Stimulated activated CD4-positive, alpha-beta T cell treated with anti-CD3 and anti-CD28 coated beads, Interleukin-1b, Interleukin-23, amount 100 ng/mL, for 1 hour (primary cell): ENCODE results near the gene GPR6.

ENCODE experiments used
- DNase-seq, 2 donors: peaks; one replicate each; pipeline ENCODE4 v3.0.0-alpha.2; 2020; ENCODE audit warnings: low read depth in 2 of 2

Gene GPR6

GRCh38 chr6:109978174-109979032 is at the start of gene GPR6:
Gene GPR6, plus strand, starts transcription at chr6:109978311. Its CDS starts 802 bp downstream, at chr6:109979113.
- peak in 1 of 2 donors; percentile 14 for DNase-seq

DNA sequence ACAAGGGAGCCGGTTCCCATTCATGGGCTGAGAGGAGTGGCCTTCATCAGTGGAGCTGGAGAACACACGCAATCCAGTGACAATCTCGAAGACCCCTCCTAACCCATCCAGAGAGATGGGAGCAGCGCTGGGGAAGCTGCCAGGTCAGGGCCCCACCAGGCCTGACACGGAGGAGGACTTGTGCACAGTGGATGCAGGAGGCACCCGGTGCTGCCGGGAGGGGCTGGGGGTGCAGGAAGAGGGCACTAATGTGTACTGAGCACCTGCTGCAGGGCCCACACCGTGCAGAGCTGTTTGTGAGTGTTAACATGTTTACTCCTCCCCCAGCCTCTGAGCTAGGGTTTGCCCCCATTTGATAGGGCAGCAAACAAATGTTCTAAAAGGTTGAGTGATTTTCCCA is 43.8 kb upstream of the GPR6 start:
- DNase-seq: no peak

DNA sequence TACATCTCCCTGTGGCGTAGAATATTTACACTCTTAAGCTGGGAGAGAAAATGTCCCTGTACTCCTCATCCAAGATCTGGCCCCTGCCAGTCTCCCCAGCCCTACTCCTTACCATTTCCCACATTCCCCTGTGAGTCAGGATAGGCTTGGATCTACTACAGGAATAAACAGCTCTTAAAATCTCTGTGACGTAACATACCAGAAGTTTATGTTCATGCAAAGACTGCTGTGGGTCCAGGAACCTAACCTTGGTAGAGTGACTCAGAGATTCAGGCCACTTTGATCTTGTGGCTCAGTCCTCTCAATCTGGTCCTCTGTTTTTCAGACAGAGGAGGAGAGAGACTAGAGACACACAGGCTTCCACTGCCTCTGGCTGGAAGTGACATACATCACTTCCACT is 38.5 kb upstream of the GPR6 start:
- DNase-seq: no peak

GRCh38 chr6:109944448-109944847 is 33.7 kb upstream of the GPR6 start:
- no peak for DNase-seq

DNA sequence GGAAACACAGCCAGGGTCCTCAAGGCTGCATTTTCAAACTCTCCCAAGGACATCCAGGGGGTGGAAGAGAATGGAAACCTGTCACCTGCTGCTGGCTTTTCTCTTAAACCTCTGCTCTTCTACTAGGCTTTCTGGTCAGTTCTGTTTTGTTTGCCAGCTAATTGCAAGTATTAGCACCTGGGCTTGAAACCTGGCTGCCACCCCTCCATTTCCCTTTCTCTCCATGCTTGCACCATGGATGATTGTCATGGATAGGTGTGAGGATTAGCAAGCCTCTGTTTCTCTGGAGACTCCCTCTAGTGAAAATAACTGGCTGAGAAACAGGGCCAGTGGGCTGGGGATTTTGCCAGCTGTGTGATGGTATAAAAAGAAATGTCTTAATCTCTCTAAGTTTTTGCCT is 33.0 kb upstream of the GPR6 start:
- DNase-seq: no peak

DNA sequence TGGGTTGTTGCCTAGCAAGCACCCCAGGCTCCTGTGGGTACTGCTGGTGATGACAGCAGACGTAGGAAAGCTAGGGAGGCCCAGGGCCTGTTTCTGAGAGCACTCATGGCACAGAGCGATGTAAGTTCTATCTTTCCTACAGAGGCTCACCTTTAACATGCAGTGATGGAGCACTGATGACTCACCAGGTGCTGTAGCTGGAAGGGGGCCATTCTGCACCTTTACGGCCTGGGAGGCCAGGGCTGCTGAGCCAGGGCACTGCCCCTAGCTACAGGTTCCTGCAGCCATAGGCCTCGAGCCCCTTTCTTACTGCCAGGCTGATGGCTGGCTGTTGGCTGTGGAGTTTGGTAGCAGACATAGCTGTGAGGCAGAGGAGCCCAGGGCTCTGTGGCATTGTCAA is 31.1 kb upstream of the GPR6 start:
- no peak for DNase-seq

DNA sequence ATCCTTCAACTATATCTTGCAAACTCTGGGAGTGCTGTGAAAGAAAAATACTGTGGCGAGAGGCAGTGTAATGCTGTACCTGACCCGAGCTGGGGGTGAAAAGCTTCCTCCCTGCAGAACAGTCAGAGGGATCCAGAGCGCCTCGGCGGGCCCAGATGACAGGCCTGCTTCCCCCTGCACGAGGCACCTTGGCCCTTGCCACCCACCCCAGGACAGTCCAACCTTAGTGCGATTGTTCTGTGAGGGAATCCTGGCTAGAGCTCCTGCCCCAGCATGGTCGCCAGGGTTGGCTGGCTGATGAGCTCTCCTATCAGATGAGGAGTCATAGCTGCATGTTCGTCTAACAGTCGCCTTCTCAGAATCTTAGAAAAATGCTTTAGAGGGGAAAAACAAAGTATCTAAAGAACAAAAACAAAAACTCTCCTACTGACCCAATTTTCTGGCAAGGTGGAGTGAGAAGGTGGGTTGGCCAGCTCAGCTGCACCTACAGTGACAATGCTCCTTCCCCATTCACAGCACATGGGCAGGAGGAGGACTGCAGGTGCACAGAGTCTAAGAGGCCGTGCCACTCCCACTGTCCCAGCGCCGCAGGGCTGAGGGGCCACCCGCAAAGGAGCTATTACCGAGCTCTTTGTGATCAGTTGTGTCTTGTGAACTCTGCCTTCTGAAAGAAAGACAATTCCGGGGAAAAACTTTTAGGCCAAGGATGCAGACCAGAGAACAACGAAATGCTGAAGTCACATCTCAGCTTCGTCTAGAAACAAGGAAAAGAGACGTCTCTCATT is 28.6 kb upstream of the GPR6 start:
- no peak for DNase-seq

- no peak for DNase-seq
Measured at GRCh38 chr6:109955491-109955890, 22.6 kb upstream of the GPR6 start.

DNA sequence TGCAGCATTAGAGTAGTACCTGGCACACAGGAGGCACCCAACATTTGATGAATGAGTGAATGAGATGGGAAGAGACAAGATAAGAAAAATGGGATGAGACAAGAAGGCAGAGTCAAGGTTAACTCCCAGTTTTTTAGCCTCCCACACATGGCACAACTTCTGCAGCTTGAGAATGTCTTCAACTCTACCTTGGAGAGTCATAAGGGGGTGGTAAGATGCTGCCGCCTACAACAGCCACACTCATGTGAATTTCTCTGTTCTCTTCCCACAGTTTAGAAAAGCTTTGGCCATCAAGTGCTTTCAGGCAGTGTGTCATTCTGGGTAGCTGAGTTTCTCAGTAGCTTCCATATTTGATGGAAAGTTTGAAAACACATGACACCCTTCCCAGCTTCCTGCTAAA is 19.5 kb upstream of the GPR6 start:
- DNase-seq: no peak

- no peak for DNase-seq
Measured at GRCh38 chr6:109961611-109962041, 16.5 kb upstream of the GPR6 start.

DNA sequence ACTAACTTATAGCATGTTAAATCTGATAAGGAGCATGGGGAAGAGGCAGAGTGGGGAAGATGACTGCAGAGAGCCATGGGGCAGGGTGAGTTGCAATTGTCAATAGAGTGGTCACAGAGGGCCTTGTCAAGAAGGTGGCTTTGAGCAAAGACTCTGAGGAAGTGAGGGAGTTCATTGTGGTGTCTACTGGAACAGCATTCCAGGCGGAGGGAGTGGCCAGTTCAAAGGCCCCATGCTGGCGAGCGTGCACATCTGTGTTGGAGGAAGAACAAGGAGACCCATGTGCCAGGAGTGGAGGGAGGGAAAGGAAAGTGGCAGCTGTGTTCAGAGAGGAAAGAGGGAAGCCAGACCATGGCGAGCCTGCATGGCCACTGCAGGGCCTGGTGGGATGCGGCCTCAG is 15.8 kb upstream of the GPR6 start:
- no peak for DNase-seq

GRCh38 chr6:109963598-109964170 is 14.4 kb upstream of the GPR6 start:
- no peak for DNase-seq

- DNase-seq: no peak
Measured at GRCh38 chr6:109964949-109965348, 13.2 kb upstream of the GPR6 start.

- DNase-seq: no peak
Measured at GRCh38 chr6:109966299-109966698, 11.8 kb upstream of the GPR6 start.

- DNase-seq: no peak
Measured at GRCh38 chr6:109977791-109978173, 329 bp upstream of the GPR6 start.

DNA sequence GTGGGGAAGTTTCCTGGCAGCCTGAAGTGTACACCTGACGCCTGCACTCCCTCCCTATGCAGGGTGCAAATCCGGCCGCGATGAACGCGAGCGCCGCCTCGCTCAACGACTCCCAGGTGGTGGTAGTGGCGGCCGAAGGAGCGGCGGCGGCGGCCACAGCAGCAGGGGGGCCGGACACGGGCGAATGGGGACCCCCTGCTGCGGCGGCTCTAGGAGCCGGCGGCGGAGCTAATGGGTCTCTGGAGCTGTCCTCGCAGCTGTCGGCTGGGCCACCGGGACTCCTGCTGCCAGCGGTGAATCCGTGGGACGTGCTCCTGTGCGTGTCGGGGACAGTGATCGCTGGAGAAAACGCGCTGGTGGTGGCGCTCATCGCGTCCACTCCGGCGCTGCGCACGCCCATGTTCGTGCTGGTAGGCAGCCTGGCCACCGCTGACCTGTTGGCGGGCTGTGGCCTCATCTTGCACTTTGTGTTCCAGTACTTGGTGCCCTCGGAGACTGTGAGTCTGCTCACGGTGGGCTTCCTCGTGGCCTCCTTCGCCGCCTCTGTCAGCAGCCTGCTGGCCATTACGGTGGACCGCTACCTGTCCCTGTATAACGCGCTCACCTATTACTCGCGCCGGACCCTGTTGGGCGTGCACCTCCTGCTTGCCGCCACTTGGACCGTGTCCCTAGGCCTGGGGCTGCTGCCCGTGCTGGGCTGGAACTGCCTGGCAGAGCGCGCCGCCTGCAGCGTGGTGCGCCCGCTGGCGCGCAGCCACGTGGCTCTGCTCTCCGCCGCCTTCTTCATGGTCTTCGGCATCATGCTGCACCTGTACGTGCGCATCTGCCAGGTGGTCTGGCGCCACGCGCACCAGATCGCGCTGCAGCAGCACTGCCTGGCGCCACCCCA is 1.2 kb downstream of the GPR6 start:
- no peak for DNase-seq

DNA sequence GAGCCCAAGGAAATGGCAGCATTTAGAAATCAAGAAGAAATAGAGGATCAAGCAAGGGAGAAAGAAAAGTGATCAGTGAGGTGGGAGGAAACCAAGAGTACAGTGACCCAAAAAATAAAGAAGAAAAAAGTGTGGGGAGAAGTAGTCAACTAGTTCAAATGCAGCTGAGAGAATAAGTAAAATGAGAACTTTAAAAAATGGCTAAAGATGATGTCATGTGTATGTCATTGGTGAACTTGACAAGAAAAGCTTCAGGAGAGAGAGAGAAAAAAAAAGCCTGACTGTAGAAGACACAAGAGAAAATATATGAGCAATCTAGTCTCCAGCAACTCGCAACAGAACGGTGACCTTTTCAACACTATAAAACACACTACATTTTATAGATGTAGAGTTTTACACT is 6.3 kb downstream of the GPR6 start:
- no peak for DNase-seq

DNA sequence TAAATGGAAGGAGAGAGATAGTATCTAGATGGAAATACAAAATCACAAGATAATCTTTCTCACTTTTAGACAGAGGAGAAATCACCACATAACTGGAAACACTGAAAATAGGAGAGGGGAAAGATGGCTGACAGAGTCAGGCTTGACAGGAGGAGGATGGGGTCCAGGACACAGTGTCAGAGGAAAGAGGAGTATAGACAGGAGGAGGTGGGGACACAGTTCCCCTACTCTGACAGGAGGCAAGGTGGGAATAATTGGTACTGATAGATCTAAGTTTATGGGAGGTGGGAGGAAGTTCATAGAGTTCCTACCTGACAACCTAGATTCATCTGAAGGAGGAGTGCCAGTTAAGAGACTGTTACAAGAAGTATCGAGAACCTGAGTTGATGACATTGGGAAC is 9.1 kb downstream of the GPR6 start:
- DNase-seq: no peak

DNA sequence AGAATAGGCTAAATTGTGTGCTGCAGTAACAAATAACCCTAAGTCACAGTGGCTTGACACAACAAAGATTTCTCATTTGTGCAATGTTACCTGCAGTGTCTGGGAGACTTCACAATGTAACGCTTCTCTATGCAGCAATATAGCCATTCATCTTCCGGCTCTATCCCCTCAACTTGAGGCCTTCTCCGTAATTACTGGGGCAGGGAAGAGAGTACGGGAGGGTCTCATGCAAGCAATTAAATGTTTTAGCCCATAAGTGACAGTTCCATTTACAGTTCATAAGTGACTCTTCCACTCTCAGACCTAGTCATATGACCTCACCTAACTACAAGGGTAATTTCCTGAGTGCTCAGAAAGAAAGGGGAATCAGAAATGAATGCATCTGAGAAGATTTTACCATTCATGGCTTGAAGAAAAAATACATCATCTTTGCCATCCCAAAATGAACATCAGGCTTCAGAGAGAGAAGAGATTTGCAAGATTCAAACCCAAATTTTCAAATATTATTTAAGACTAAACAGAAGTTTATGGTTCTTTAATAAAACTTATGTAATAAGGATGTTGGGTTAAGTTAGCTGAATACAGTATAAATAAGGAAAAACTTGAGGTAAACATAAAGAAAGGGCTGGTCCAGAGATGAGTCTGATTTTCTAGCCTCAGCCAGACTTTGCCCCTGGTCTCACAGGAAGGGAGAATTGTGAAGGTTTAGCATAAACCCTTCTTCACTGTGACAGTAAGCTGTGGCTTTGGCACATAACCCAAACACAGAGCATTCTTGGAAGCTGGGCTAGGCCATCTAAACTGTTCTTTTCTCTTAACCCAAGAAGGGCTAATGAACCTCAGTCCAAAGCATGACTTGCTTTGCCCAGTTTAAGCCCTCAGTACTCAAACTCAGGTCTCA is 13.3 kb downstream of the GPR6 start:
- DNase-seq: no peak

DNA sequence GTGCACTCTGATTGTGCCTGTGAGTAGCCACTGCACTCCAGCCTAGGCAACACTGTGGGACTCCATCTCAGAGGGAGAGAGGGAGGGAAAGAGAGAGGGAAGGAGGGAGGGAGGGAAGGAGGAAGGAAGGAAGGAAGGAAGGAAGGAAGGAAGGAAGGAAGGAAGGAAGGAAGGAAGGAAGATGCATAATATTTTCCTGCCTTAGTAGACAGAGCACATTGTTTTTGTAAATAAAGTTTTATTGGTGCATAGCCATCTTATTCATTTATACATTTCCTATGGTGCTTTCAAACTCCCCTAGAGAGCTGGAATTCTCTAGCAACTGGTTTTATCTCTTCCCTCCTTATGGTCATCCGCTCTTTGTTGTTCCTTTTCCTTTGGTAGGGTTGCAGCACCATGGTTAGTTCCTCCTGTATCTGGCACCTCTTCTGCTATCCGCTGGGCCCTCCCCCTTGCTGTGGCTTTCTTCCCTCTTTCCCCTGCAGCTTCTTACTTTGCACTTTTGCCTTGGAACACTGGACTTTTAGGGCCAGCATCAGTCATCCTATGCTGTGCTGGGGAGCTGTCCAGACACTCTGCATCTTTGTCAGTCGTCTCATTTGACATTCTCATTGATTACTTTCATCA is 20.2 kb downstream of the GPR6 start:
- DNase-seq: no peak
